Epithelial cell of proximal tubule (primary cell): ENCODE results near the gene ZCCHC24. TPM values are rescaled to one million over a fixed set of nuclear protein-coding genes. Genes with fewer than 3 reads are reported as not detected.
"Not testable (repeated sequence)": the region's sequence is repeated elsewhere in the genome, so short reads cannot be mapped to it uniquely, and the experiment has no call there.

Experiments
- DNase-seq: peaks from one replicate; pipeline ENCODE4 v3.0.0-alpha.2; 2011; ENCODE audit warnings: low read depth
- H3K4me3 ChIP-seq: 2 replicates; pipeline ENCODE4 v1.5.1; 2011; ENCODE audit warnings: low read depth, mild to moderate bottlenecking, low read length
- total RNA-seq: library from RNA; depleted of rRNA; stranded (reverse); fragments of >200 nt; gene quantifications from 2 replicates; pipeline ENCODE4 v1.2.3, GENCODE V29; 2015
- TF ChIP-seq, protein P1 (sequence below): conservative IDR thresholded peaks from 2 replicates; pipeline ENCODE4 v1.5.1; 2012; ENCODE audit warnings: low read depth, mild to moderate bottlenecking, low read length

ZCCHC24 gene
- total RNA-seq, 1 donor from 2014 or later = 4.7 TPM

DNA sequence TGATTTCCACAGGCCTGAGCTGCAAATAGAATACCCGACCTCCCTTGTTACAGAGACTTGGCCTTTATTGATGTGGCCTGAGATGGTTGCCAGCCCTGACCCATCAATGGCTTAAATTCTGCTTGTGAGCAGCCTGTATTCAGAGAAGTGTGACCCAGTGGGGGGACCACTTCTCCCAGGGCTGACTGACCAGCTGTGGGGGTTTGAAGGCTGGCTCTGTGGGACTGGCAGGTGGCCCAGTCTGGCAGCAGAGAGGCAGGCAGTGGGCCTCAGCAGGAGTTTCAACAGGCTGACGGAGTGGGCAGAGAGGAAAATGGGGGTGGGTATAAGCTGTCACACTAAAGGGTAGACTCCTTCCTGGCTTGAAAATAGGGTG lies 110.3 kb downstream of the ZCCHC24 start:
- TF ChIP-seq, protein P1, sequence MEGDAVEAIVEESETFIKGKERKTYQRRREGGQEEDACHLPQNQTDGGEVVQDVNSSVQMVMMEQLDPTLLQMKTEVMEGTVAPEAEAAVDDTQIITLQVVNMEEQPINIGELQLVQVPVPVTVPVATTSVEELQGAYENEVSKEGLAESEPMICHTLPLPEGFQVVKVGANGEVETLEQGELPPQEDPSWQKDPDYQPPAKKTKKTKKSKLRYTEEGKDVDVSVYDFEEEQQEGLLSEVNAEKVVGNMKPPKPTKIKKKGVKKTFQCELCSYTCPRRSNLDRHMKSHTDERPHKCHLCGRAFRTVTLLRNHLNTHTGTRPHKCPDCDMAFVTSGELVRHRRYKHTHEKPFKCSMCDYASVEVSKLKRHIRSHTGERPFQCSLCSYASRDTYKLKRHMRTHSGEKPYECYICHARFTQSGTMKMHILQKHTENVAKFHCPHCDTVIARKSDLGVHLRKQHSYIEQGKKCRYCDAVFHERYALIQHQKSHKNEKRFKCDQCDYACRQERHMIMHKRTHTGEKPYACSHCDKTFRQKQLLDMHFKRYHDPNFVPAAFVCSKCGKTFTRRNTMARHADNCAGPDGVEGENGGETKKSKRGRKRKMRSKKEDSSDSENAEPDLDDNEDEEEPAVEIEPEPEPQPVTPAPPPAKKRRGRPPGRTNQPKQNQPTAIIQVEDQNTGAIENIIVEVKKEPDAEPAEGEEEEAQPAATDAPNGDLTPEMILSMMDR = no peak
- no peak overlapping the region for H3K4me3 ChIP-seq
- no peak for DNase-seq

DNA sequence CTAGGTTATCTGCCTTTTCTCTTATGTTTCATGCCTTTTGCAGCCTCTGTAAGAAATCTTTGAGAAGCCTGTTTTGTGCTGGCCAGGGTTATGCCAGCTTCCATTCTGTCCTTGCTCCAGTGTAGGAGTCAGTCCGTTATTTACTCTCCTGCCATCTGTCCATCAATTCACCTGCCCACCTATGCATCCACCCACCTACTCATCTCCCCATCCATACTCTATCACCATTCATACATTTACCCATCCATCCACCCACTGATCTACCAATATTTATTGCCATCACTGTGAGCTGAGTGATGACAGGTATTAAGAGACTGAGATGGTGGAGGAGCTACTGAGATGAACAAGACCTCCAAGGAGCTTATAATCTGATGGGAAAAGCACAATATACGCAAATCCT lies 110.9 kb downstream of the ZCCHC24 start:
- TF ChIP-seq, protein P1 = no peak
- no peak overlapping the region for H3K4me3 ChIP-seq
- no peak for DNase-seq

DNA sequence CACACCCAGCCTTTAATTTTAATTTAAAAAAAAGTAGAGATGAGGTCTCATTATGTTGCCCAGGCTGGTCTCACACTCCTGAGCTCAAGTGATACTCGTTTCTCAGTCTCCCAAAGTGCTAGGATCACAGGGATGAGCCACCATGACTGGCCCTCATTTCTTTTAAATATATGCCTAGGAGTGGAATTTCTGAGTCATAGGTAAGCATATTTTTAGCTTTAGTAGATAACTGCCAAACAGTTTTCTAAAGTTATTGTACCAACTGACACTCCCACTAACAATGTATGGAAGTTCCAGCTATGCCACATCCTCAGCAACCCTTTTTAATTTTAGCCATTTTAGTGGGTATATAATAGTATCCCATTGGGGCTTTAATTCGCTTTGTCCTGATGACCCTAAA lies 111.9 kb downstream of the ZCCHC24 start:
- TF ChIP-seq, protein P1 = no peak

DNA sequence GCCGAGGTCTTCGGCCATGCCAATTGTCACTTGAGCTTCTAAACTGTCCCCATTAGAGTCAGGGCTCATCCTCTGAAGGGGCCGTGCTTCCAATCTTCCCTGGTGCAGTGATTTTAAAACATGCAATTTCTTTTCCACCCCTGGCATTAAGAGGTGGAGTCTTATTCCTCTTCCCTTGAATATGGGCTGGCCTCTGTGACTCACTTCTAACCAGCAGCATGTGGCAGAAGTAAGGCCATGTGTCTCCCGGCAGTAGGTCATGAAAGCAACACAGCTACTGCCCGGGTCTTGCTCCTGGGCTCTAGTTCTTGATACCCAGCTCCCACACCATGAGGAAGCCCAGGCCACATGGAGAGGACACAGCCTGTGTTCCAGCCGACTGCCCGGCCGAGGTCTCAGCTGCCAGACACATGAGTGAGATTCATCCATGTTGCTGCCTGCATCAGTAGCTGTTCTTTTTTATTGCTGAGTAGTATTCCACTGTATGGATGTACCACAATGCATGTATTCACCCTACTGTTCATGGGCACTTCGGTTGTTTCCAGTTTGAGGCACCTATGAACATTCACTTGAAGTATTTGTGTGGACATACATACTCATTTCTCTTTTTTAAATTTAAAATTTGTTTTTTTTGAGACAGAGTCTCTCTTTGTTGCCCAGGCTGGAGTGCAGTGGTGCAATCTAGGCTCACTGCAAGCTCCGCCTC lies 112.7 kb downstream of the ZCCHC24 start:
- H3K4me3 ChIP-seq, DNase-seq: not testable (repeated sequence)

More for the DNA sequence above, 111.9 kb downstream of the ZCCHC24 start:
- DNase-seq = no peak
- no peak overlapping the region for H3K4me3 ChIP-seq

Other genes starting within 250 kb of the ZCCHC24 start
- gene PPIF, start 98.2 kb downstream of the ZCCHC24 start, total RNA-seq = 62.0 and 99.4 TPM in 2 replicates
- 0.35 and 0.43 TPM in 2 replicates for gene EIF5AL1, start 66.9 kb upstream of the ZCCHC24 start, total RNA-seq
- not detected in 2 replicates for gene SFTPA2, start 114.8 kb upstream of the ZCCHC24 start, total RNA-seq
- gene SFTPA1, start 165.3 kb upstream of the ZCCHC24 start, total RNA-seq = not detected in 2 replicates